Endothelial cell (in vitro differentiated cells): Measurements from ENCODE around the gene GALNT9. TPM values are rescaled to one million over a fixed set of nuclear protein-coding genes. Genes with fewer than 3 reads are reported as not detected.

Experiments
- DNase-seq: peaks from one replicate; pipeline ENCODE4 v3.0.0; 2021; ENCODE audit warnings: low spot score
- H3K27ac Mint-ChIP-seq: one replicate; pipeline ENCODE4 v1.8.0; 2021; ENCODE audit warnings: mixed read lengths, inconsistent platforms; ENCODE audit not compliant: unreplicated experiment
- H3K27me3 Mint-ChIP-seq: one replicate; pipeline ENCODE4 v1.8.0; 2021; ENCODE audit warnings: mild to moderate bottlenecking, moderate library complexity, mixed read lengths, inconsistent platforms; ENCODE audit not compliant: unreplicated experiment
- H3K36me3 Mint-ChIP-seq: one replicate; pipeline ENCODE4 v1.8.0; 2021; ENCODE audit warnings: mild to moderate bottlenecking, low read depth, mixed read lengths, inconsistent platforms; ENCODE audit not compliant: unreplicated experiment
- H3K4me1 Mint-ChIP-seq: one replicate; pipeline ENCODE4 v1.8.0; 2021; ENCODE audit warnings: mild to moderate bottlenecking, mixed read lengths, inconsistent platforms; ENCODE audit not compliant: unreplicated experiment
- H3K4me3 Mint-ChIP-seq: one replicate; pipeline ENCODE4 v1.8.0; 2021; ENCODE audit warnings: mild to moderate bottlenecking, mixed read lengths, inconsistent platforms; ENCODE audit not compliant: unreplicated experiment
- H3K9me3 Mint-ChIP-seq: one replicate; pipeline ENCODE4 v1.8.0; 2021; ENCODE audit warnings: mixed read lengths, inconsistent platforms; ENCODE audit not compliant: unreplicated experiment
- CTCF ChIP-seq: fragments of 200-600 bp; sonication (generic); IDR thresholded peaks from one replicate; pipeline ENCODE4 v1.5.0; 2021; ENCODE audit warnings: antibody characterized with exemption; ENCODE audit not compliant: unreplicated experiment
- total RNA-seq: library from RNA; stranded (reverse); fragmentation: NEBNext Ultra II Directional; extraction: Animal tissue kit (Norgen Biotek cat#: 25700); gene quantifications from one replicate; pipeline ENCODE4 v1.2.1, GENCODE V29; 2021; ENCODE audit not compliant: unreplicated experiment

Gene GALNT9
- total RNA-seq, 1 donor from 2014 or later: not detected

GRCh38 chr12:132320767-132321211, 8.6 kb downstream of the GALNT9 start:
- H3K4me1 Mint-ChIP-seq: peaks cover 2% of the 10 kb centered on the region
- no peaks in the 10 kb centered on the region for H3K36me3 Mint-ChIP-seq
- no peak for TF ChIP-seq CTCF
- H3K9me3 Mint-ChIP-seq: no peaks in the 10 kb centered on the region
- H3K27ac Mint-ChIP-seq: no peak overlapping the region
- peaks cover 17% of the 10 kb centered on the region for H3K27me3 Mint-ChIP-seq
- no peak overlapping the region for H3K4me3 Mint-ChIP-seq
- DNase-seq: no peak

GRCh38 chr12:132319991-132320570, 9.3 kb downstream of the GALNT9 start:
- Mint-ChIP-seq H3K9me3 (no peaks in the 10 kb centered on the region), H3K4me1 (peaks cover 2% of the 10 kb centered on the region), H3K36me3 (no peaks in the 10 kb centered on the region), H3K4me3 (no peak overlapping the region), H3K27ac (no peak overlapping the region), H3K27me3 (peaks cover 17% of the 10 kb centered on the region)
- TF ChIP-seq CTCF: no peak
- no peak for DNase-seq

GRCh38 chr12:132319359-132319950, 9.9 kb downstream of the GALNT9 start:
- peaks cover 17% of the 10 kb centered on the region for H3K27me3 Mint-ChIP-seq
- H3K9me3 Mint-ChIP-seq: no peaks in the 10 kb centered on the region
- no peaks in the 10 kb centered on the region for H3K36me3 Mint-ChIP-seq
- no peak overlapping the region for H3K4me3 Mint-ChIP-seq
- peaks cover 2% of the 10 kb centered on the region for H3K4me1 Mint-ChIP-seq
- no peak for TF ChIP-seq CTCF
- no peak for DNase-seq
- no peak overlapping the region for H3K27ac Mint-ChIP-seq

- H3K27me3 Mint-ChIP-seq: peaks cover 17% of the 10 kb centered on the region
- H3K27ac Mint-ChIP-seq: no peak overlapping the region
- H3K4me1 Mint-ChIP-seq: peaks cover 2% of the 10 kb centered on the region
- H3K4me3 Mint-ChIP-seq: no peak overlapping the region
- H3K36me3 Mint-ChIP-seq: no peaks in the 10 kb centered on the region
- H3K9me3 Mint-ChIP-seq: no peaks in the 10 kb centered on the region
- TF ChIP-seq CTCF: no peak
- no peak for DNase-seq
These were observed 10.8 kb downstream of the GALNT9 start for GRCh38 chr12:132318618-132319033.

- H3K36me3 Mint-ChIP-seq: no peaks in the 10 kb centered on the region
- no peak for TF ChIP-seq CTCF
- peaks cover 14% of the 10 kb centered on the region for H3K27me3 Mint-ChIP-seq
- peaks cover 2% of the 10 kb centered on the region for H3K4me1 Mint-ChIP-seq
- no peaks in the 10 kb centered on the region for H3K9me3 Mint-ChIP-seq
- no peak overlapping the region for H3K27ac Mint-ChIP-seq
- H3K4me3 Mint-ChIP-seq: no peak overlapping the region
- DNase-seq: no peak
These were observed 11.3 kb downstream of the GALNT9 start for GRCh38 chr12:132318135-132318534.
